Mesodermal cell (in vitro differentiated cells): ENCODE measurements around the gene CEP112.

Experiments used
- H3K27ac ChIP-seq: 2 replicates; pipeline ENCODE4 v1.7.0; 2013; ENCODE audit warnings: mild to moderate bottlenecking, low read depth, low read length, moderate library complexity; ENCODE audit not compliant: severe bottlenecking
- H3K36me3 ChIP-seq: 2 replicates; pipeline ENCODE4 v1.7.1; 2013; ENCODE audit warnings: mild to moderate bottlenecking, low read length, moderate library complexity; ENCODE audit not compliant: control insufficient read depth, insufficient read depth
- H3K4me1 ChIP-seq: one replicate; pipeline ENCODE4 v1.7.1; 2013; ENCODE audit warnings: mild to moderate bottlenecking, low read length; ENCODE audit not compliant: insufficient read depth, control insufficient read depth, poor library complexity, severe bottlenecking
- H3K4me3 ChIP-seq: 2 replicates; pipeline ENCODE4 v1.7.0; 2013; ENCODE audit warnings: low read length, control low read depth, mild to moderate bottlenecking; ENCODE audit not compliant: insufficient read depth, poor library complexity, severe bottlenecking; ENCODE audit errors: extremely low read depth
- H3K9me3 ChIP-seq: 2 replicates; pipeline ENCODE4 v1.7.1; 2013; ENCODE audit warnings: mild to moderate bottlenecking, low read length, moderate library complexity; ENCODE audit not compliant: control insufficient read depth
- WGBS, 2 experiments: methylation state at CpG; one replicate each; pipeline ENCODE4 v1.1.5; 2013; ENCODE audit warnings: missing lambda C conversion rate in 2 of 2; ENCODE audit not compliant: insufficient coverage in 2 of 2; 5-methylcytosine and 5-hydroxymethylcytosine counted together

CEP112 gene

GRCh38 chr17:65892912-65893377 is 299.0 kb downstream of the CEP112 start:
- H3K9me3 ChIP-seq, result no peaks in the 10 kb centered on the region
- no peaks in the 10 kb centered on the region for H3K36me3 ChIP-seq
- 89 to 100% methylated on average over 2 of the region's 5 CpGs for WGBS, 2 experiments
- no peak overlapping the region for H3K27ac ChIP-seq
- H3K4me1 ChIP-seq, result no peaks in the 10 kb centered on the region
- H3K4me3 ChIP-seq, result no peak overlapping the region

- 93 to 95% methylated on average over 5 to 7 of the region's 7 CpGs for WGBS, 2 experiments
- no peaks in the 10 kb centered on the region for H3K9me3 ChIP-seq
- H3K27ac ChIP-seq, result no peak overlapping the region
- no peak overlapping the region for H3K4me3 ChIP-seq
- H3K36me3 ChIP-seq, result no peaks in the 10 kb centered on the region
- H3K4me1 ChIP-seq, result no peaks in the 10 kb centered on the region
These were observed 300.6 kb downstream of the CEP112 start for GRCh38 chr17:65891231-65891735.

GRCh38 chr17:65888649-65889048 is 303.3 kb downstream of the CEP112 start:
- H3K36me3 ChIP-seq, result no peaks in the 10 kb centered on the region
- 80 to 83% methylated on average over 2 to 3 of the region's 4 CpGs for WGBS, 2 experiments

GRCh38 chr17:65886315-65887245 is 305.4 kb downstream of the CEP112 start:
- Histone ChIP-seq H3K4me1 (no peaks in the 10 kb centered on the region), H3K4me3 (no peak overlapping the region), H3K27ac (no peak overlapping the region), H3K36me3 (no peaks in the 10 kb centered on the region), H3K9me3 (no peaks in the 10 kb centered on the region)
- WGBS, 2 experiments, result 83% methylated on average over 1 of the region's 6 CpGs

More at GRCh38 chr17:65888649-65889048, 303.3 kb downstream of the CEP112 start:
- Histone ChIP-seq H3K4me1 (no peaks in the 10 kb centered on the region), H3K4me3 (no peak overlapping the region), H3K27ac (no peak overlapping the region), H3K9me3 (no peaks in the 10 kb centered on the region)

GRCh38 chr17:65885541-65886312 is 306.2 kb downstream of the CEP112 start:
- no peak overlapping the region for H3K4me3 ChIP-seq
- no peaks in the 10 kb centered on the region for H3K4me1 ChIP-seq
- 77 to 100% methylated on average over 1 to 3 of the region's 6 CpGs for WGBS, 2 experiments
- no peaks in the 10 kb centered on the region for H3K36me3 ChIP-seq
- no peak overlapping the region for H3K27ac ChIP-seq
- no peaks in the 10 kb centered on the region for H3K9me3 ChIP-seq

- 83 to 90% methylated on average over 1 to 3 of the region's 4 CpGs for WGBS, 2 experiments
- no peak overlapping the region for H3K4me3 ChIP-seq
- H3K9me3 ChIP-seq, result peaks cover 7% of the 10 kb centered on the region
- H3K36me3 ChIP-seq, result no peaks in the 10 kb centered on the region
- H3K27ac ChIP-seq, result no peak overlapping the region
- H3K4me1 ChIP-seq, result no peaks in the 10 kb centered on the region
These were observed 314.9 kb downstream of the CEP112 start for GRCh38 chr17:65876985-65877384.

- no peak overlapping the region for H3K27ac ChIP-seq
- 88 to 100% methylated on average over 1 to 2 of the region's 3 CpGs for WGBS, 2 experiments
- no peak overlapping the region for H3K4me3 ChIP-seq
- H3K36me3 ChIP-seq, result no peaks in the 10 kb centered on the region
- no peaks in the 10 kb centered on the region for H3K9me3 ChIP-seq
- no peaks in the 10 kb centered on the region for H3K4me1 ChIP-seq
These were observed 323.1 kb downstream of the CEP112 start for GRCh38 chr17:65868881-65869280.

GRCh38 chr17:65867014-65867413 is 324.9 kb downstream of the CEP112 start:
- Histone ChIP-seq H3K36me3 (no peaks in the 10 kb centered on the region), H3K9me3 (no peaks in the 10 kb centered on the region), H3K27ac (no peak overlapping the region), H3K4me3 (no peak overlapping the region), H3K4me1 (no peaks in the 10 kb centered on the region)
- WGBS, 2 experiments, result 89 to 90% methylated on average over 4 to 6 of the region's 6 CpGs

- H3K4me1 ChIP-seq, result no peaks in the 10 kb centered on the region
- H3K27ac ChIP-seq, result no peak overlapping the region
- H3K36me3 ChIP-seq, result no peaks in the 10 kb centered on the region
- H3K4me3 ChIP-seq, result no peak overlapping the region
- WGBS, 2 experiments, result 82 to 85% methylated on average over 18 of the region's 24 CpGs
- H3K9me3 ChIP-seq, result no peaks in the 10 kb centered on the region
These were observed 326.1 kb downstream of the CEP112 start for GRCh38 chr17:65865715-65866425.

- H3K36me3 ChIP-seq, result no peaks in the 10 kb centered on the region
- H3K4me1 ChIP-seq, result no peaks in the 10 kb centered on the region
- H3K9me3 ChIP-seq, result no peaks in the 10 kb centered on the region
- H3K27ac ChIP-seq, result no peak overlapping the region
- no peak overlapping the region for H3K4me3 ChIP-seq
- WGBS, 2 experiments, result 93% methylated on average over 3 of the region's 8 CpGs; no CpG with 5 or more reads in 1 of the 2 experiments
These were observed 327.5 kb downstream of the CEP112 start for GRCh38 chr17:65864394-65864793.
